Measurements from ENCODE around the gene BTD.

GRCh38 chr3:15553749-15554148 lies 47.8 kb upstream of the BTD start:
- TF ChIP-seq TAF1 (IDR thresholded peaks at IDR 0.05; ENCODE audit: borderline replicate concordance, low read depth, low read length) (no peak), POLR2AphosphoS5 (IDR thresholded peaks at IDR 0.05; ENCODE audit: low read depth, low read length) (no peak)

Measured in GM12892 (cell line).